Fibroblast of lung (primary cell): ENCODE measurements around the gene S100A10.

Experiments used
- EZH2 ChIP-seq: IDR thresholded peaks from 2 replicates; pipeline ENCODE4 v1.5.1; 2012; ENCODE audit warnings: low read length, control low read depth, mild to moderate bottlenecking; ENCODE audit errors: missing control alignments
- TF ChIP-seq, protein P1 (sequence below), 2 donors: IDR thresholded peaks in 1 of 2; conservative IDR thresholded peaks in 1 of 2; 1 replicate in 1 of 2; 2 replicates in 1 of 2; pipeline ENCODE4 v1.5.1; 2011 to 2012; ENCODE audit warnings: low read length in 2 of 2, control low read depth in 1 of 2, inconsistent platforms in 1 of 2, low read depth in 1 of 2, mild to moderate bottlenecking in 1 of 2

DNA sequence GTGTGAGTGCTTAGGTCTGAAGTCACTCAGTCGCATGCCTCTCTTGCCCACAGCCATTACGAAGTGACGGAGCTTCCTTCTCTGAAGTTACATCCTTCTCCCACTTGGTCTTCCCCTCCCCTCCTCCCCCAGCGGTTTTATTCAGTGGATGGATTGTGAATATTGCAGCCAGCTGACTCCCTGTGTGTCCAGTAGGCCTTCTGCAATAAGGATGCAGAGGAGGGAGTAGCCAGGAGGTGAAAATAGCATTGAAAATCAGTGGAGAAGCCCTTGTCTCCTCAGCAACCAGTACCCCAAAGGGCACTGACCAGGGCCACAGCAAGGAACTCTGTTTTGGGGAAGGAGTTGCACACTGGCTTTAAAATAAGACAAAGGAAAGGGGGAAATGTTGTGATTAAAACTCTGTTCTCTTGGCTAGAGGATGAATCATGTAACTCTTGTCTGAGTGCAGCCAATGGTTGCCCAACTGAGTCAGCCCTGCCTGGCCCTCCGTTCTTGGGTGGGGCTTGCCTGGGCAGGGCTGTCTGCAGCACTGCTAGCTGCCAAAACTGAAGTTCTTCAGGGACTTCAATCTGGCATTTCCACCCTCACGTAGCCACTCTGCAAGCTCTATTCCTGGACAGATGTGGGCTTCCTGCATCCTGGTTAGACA, 4.3 kb downstream of the S100A10 start:
- no peak for TF ChIP-seq EZH2
- TF ChIP-seq, protein P1, sequence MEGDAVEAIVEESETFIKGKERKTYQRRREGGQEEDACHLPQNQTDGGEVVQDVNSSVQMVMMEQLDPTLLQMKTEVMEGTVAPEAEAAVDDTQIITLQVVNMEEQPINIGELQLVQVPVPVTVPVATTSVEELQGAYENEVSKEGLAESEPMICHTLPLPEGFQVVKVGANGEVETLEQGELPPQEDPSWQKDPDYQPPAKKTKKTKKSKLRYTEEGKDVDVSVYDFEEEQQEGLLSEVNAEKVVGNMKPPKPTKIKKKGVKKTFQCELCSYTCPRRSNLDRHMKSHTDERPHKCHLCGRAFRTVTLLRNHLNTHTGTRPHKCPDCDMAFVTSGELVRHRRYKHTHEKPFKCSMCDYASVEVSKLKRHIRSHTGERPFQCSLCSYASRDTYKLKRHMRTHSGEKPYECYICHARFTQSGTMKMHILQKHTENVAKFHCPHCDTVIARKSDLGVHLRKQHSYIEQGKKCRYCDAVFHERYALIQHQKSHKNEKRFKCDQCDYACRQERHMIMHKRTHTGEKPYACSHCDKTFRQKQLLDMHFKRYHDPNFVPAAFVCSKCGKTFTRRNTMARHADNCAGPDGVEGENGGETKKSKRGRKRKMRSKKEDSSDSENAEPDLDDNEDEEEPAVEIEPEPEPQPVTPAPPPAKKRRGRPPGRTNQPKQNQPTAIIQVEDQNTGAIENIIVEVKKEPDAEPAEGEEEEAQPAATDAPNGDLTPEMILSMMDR (conservative IDR thresholded peaks at IDR 0.05 in 1 of 2, IDR thresholded peaks at IDR 0.05 in 1 of 2; ENCODE audit: low read depth in 1 of 2, low read length in 2 of 2) = no peak
